HUES48 (cell line): Measurements from ENCODE around the gene PCBP4.
"Not testable (repeated sequence)": the region's sequence is repeated elsewhere in the genome, so short reads cannot be mapped to it uniquely, and the experiment has no call there.

Source experiments
- H3K27ac ChIP-seq: one replicate; pipeline ENCODE4 v1.7.0; 2013; ENCODE audit warnings: low read depth, low read length, inconsistent platforms
- H3K27me3 ChIP-seq: 2 replicates; pipeline ENCODE4 v1.6.1; 2013; ENCODE audit warnings: mild to moderate bottlenecking, low read length; ENCODE audit not compliant: control insufficient read depth, insufficient read depth
- H3K36me3 ChIP-seq: 2 replicates; pipeline ENCODE4 v1.6.1; 2013; ENCODE audit warnings: low read length; ENCODE audit not compliant: control insufficient read depth, insufficient read depth
- H3K4me1 ChIP-seq: 2 replicates; pipeline ENCODE4 v1.6.1; 2013; ENCODE audit warnings: mild to moderate bottlenecking, low read length; ENCODE audit not compliant: control insufficient read depth, insufficient read depth
- H3K4me3 ChIP-seq: 2 replicates; pipeline ENCODE4 v1.5.1; 2013; ENCODE audit warnings: mild to moderate bottlenecking, low read depth, low read length
- H3K9ac ChIP-seq: 2 replicates; pipeline ENCODE4 v1.6.1; 2013; ENCODE audit warnings: mild to moderate bottlenecking, low read depth, low read length, moderate library complexity
- H3K9me3 ChIP-seq: 2 replicates; pipeline ENCODE4 v1.6.1; 2013; ENCODE audit warnings: low read length; ENCODE audit not compliant: control insufficient read depth, insufficient read depth

Gene PCBP4

DNA sequence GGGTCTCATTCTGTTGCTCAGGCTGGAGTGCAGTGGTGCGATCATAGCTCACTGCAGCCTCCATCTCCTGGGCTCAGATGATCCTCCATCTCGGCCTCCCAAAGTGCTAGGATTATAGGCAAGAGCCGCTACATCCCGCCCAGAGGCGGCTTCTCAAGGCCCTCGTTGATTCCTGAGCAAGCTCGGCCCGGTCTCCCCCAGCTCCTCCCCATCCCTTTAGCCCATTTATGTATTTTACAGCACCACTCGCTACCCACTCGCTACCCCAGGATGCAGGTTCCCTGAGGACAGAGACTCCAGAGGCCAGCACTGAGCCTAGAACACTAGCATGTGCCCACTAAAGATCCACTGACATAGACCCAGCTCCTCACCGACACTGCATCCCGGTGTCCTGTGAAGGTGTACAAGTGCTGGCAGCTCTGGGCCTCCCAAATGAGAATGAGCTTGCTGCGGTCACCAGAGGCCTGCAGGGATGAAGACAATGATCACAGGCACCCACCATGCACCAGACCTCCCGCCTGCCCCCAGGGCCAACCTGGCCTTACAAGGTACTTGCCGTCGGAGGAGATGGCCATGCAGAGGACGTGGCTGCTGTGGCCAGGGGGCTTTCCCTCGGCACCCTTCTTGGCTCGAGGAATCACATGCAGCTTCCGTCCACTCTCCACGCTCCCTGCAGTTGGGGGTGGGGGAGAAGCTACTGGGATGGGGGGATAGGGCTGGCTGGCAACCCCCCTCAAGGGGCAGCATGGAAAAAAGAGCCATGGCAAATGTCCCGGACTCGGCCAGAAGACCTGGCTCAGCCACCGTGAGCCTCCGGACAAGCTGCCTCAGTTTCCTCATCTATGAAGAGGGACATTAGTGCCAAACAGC is 31.1 kb downstream of the PCBP4 start:
- H3K9me3 ChIP-seq, result no peaks in the 10 kb centered on the region
- no peak overlapping the region for H3K4me3 ChIP-seq
- peaks cover 75% of the 10 kb centered on the region for H3K36me3 ChIP-seq
- no peaks in the 10 kb centered on the region for H3K4me1 ChIP-seq
- H3K27ac ChIP-seq, result no peak overlapping the region
- H3K9ac ChIP-seq, result no peak overlapping the region
- no peaks in the 10 kb centered on the region for H3K27me3 ChIP-seq

DNA sequence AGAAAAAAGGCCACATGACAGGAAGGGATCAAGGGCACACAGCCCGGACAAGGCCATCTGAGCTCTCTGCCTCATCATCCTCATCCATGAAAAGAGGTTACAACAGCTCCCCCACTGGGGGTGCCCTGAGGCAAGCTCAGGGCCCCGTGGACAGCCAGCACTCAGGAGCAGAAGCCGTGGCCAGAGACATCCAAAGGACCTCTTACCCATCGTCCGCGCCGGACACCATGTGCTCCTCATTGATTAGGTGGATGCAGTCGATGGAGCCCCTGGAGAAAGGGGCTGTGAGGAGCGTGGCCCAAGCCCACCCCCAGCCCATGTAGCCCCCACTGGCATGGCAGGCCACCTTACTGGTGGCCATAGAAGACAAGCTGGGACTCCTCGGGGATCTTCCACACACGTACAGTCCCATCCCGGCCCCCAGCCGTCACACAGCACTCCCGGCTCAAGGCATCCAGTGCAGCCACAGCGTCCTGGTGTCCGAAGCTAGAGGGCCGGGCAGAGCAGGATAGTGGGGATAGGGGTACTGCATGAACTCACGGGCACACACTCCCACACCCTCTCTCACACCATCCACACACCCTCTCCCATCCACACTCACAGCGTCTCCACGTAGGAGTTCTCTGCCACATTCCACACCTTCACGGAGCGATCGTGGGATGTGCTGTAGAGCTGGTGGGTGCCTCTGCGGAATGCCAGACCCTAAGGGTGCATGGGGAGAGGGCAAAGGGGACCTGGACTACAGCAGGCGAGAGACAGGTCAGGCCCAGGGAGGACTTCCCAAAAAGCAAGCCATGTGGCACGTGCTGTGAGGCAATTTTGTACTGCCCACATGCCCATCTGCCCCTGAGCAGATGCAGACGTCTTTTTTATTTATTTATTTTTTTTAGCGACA is 32.0 kb downstream of the PCBP4 start:
- Histone ChIP-seq H3K9ac (no peak overlapping the region), H3K4me3 (no peak overlapping the region), H3K27me3 (no peaks in the 10 kb centered on the region), H3K9me3 (no peaks in the 10 kb centered on the region), H3K36me3 (peaks cover 78% of the 10 kb centered on the region), H3K27ac (no peak overlapping the region), H3K4me1 (no peaks in the 10 kb centered on the region)

DNA sequence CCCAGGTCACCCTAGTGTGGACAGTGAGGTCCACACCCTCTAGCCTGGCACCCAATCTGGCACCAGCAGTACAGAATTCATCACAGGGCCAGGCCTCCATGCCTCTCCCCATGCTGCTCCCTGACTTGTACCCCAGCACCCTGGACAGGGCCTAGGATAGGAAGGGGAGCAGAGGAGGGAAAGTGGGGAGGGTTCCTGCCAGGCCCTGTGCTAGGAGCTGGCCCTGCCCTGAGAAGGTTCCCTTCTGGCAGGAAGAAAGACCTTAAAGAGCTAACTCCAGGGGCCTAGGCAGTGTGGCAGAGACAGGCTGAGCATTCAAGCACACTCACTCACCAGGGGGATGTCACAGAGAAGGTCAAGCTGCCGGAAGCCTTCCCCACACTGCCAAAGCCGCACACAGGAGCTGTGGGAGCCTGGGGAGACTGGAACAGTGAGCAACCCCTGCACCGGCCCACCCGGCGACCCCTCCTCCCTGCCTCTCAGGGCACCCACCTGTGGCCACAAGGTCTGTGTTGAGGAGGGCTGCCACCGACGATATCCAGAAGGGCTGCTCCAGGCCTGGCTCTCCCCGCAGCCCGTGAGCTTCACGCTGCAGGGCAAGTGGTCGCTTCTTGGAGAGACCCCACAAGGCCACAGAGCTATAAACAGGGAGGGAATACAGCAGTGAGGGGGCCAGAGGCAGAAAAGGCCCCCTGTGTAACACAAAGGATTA is 33.0 kb downstream of the PCBP4 start:
- Histone ChIP-seq H3K27ac (no peak overlapping the region), H3K9ac (no peak overlapping the region), H3K36me3 (peaks cover 72% of the 10 kb centered on the region), H3K4me1 (no peaks in the 10 kb centered on the region), H3K4me3 (no peak overlapping the region), H3K27me3 (no peaks in the 10 kb centered on the region), H3K9me3 (no peaks in the 10 kb centered on the region)

DNA sequence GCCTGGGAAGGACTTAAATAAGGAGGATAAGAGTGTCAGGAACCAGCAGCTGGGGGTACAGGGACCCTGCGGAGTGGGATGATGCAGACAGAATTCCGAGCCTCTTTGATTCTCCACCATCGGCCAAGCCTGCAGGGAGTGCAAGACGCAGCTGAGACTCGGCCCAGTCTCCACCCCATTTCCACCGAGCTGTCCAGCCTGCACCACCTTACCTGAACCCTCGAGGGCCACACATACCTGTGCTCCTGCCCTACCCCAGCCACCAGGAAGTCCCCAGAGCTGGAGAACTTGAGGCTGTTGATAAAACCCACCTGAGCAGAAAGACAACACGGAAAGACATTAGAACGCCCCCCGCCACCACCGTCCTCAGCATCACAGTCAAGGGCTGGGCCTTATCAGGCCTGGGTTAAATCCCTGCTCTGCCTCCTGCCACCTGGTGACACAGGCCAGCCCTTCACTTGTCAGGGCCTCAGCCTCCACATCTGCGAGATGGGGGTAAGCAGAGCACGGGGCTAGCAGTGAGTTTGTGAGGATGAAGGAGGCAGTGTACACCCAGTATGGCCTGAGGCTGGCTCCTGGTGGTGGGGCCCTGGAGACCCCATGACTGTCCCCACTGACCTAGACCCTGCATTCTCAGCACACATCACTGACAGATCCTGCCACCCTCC is 33.6 kb downstream of the PCBP4 start:
- peaks cover 66% of the 10 kb centered on the region for H3K36me3 ChIP-seq
- no peak overlapping the region for H3K27ac ChIP-seq
- no peaks in the 10 kb centered on the region for H3K27me3 ChIP-seq
- no peak overlapping the region for H3K9ac ChIP-seq
- no peaks in the 10 kb centered on the region for H3K4me1 ChIP-seq
- H3K9me3 ChIP-seq, result no peaks in the 10 kb centered on the region
- H3K4me3 ChIP-seq, result no peak overlapping the region

DNA sequence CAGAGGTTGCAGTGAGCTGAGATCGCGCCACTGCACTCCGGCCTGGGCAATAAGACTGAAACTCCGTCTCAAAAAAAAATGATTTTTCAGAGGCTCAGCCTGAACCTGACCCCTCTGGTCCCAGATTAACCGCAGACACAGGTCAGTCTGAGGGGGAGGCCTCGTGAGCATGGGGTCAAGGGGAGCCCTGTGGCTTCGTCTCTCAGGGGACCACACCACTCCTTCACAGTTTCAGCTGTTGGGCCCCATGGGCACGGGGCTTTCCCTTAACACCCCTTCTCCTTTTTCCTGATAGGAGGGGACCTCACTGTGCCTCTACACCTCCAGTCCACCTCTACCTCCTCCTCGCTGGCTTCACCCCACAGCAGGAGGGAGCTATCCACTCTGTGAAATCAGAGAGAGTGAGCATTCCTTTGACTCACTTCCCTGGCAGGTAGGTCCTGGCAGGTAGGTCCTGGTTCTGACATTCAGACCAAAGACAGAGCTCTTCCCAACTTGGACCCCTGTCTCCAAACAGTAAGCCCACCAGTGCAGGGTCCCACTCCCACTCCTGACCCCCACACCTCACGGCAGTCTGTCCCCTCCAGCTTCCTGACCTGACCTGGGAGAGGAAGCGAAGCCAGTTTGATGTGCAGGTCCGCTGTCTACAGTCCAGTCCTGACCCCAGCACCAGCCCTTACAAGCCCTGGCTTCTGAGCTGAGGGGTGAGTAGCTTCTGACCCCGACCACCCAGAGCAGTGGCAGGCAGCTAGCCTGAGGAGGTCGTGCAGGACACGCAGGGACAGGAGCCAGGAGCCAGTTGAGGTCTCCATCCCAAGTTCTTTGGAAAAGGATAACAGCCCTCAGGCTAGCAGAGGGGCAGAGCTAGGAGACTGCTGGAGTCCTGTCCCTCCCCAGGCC is 34.5 kb downstream of the PCBP4 start:
- H3K36me3 ChIP-seq, result peaks cover 57% of the 10 kb centered on the region
- no peaks in the 10 kb centered on the region for H3K9me3 ChIP-seq
- no peaks in the 10 kb centered on the region for H3K27me3 ChIP-seq
- H3K27ac ChIP-seq, result no peak overlapping the region
- H3K4me1 ChIP-seq, result no peaks in the 10 kb centered on the region
- H3K9ac ChIP-seq, result no peak overlapping the region
- no peak overlapping the region for H3K4me3 ChIP-seq

DNA sequence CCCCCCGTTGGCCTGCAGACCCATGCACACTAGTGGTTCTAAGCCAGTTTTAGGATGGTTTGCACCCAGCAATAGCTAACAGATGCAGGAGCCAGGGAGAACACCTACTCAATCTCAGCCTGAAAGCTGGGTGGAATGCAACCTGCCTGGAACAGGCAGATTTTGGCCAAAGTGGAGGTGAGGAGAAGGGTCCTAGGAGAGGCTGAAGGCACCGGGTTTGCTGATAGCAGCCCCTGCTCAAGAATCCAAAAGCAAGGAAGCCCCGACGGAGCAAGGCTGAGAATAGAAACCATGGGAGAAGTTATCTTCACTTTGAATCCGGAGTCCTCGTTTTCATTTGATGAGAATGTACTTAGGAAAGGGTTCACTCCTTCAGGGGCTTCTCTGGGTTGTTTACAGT is 35.5 kb downstream of the PCBP4 start:
- H3K27me3 ChIP-seq, result no peaks in the 10 kb centered on the region
- no peak overlapping the region for H3K4me3 ChIP-seq
- H3K4me1 ChIP-seq, result no peaks in the 10 kb centered on the region
- peaks cover 47% of the 10 kb centered on the region for H3K36me3 ChIP-seq
- H3K9me3 ChIP-seq, result no peaks in the 10 kb centered on the region
- no peak overlapping the region for H3K27ac ChIP-seq
- no peak overlapping the region for H3K9ac ChIP-seq

DNA sequence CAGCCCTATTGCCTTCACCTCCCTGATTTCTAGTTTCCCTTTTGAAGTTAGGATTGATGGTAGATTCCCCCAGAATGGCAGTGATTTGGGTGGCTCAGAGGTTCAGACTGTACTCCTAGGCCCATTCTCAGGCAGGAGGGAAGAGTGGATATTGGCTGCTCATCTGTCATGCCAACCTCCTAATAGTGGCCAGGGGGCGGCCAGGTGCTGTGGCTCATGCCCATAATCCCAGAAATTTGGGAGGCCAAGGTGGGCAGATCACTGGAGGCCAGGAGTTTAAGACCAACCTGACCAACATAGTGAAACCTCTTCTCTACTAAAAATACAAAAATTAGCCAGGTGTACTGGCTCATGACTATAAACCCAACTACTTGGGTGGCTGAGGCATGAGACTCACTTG is 36.8 kb downstream of the PCBP4 start:
- H3K9me3 ChIP-seq, result no peaks in the 10 kb centered on the region
- H3K9ac ChIP-seq, result no peak overlapping the region
- no peak overlapping the region for H3K4me3 ChIP-seq
- H3K27me3 ChIP-seq, result no peaks in the 10 kb centered on the region
- H3K27ac ChIP-seq, result no peak overlapping the region
- peaks cover 34% of the 10 kb centered on the region for H3K36me3 ChIP-seq
- H3K4me1 ChIP-seq, result no peaks in the 10 kb centered on the region

DNA sequence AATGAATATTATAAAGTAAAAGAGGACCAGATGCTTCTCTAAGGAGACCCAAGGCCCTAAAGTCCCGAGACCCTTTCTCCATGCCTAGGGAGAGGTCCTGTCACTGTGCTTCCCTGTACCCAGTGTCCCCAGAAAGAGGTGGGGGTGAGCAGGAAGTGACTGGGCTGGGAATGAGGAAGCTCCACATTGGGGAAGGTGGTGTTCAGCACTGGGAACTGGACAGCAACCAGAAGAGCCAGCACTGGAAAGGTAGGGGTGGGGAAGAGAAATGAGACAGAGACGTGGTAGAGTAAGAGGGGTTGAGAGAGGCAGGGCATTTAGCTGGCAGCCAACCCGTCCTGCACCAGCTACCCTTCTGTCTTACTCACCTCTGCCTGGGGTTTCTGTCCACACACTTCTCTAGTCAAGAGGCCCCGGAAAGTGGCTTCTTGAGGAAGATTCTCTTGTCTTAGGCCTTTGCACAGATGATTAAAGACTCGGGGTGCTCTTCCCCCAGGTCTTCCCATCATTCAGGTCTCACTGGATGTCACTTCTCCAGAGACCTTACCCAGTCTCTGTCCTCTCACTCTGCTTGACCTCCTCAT is 37.7 kb downstream of the PCBP4 start:
- Histone ChIP-seq H3K4me1 (no peaks in the 10 kb centered on the region), H3K36me3 (peaks cover 25% of the 10 kb centered on the region), H3K27ac (no peak overlapping the region), H3K9me3 (no peaks in the 10 kb centered on the region), H3K9ac (no peak overlapping the region), H3K4me3 (no peak overlapping the region), H3K27me3 (no peaks in the 10 kb centered on the region)

DNA sequence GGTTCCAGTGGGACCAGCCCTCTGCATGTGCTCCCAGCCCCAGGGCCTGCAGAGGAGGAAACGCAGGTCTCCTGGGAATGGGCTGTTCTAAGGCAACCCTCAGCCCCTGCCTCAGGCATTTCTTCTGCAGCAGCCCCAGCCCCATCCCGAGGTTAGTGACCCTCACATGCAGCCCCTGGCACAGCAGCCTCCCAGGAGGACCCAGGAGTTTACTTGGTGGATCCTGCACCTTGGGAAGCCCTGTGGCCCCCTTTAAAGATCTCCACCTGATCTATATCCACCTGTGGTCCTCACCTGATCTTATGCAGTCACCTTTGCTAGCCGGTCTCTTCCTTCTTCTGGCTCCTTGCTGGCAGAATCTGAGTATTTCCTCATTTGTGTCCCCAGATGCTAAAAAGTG is 38.3 kb downstream of the PCBP4 start:
- H3K9ac ChIP-seq, result not testable (repeated sequence)

More for the DNA sequence above, 38.3 kb downstream of the PCBP4 start:
- H3K9me3 ChIP-seq, H3K4me3 ChIP-seq, H3K4me1 ChIP-seq, H3K27ac ChIP-seq, H3K27me3 ChIP-seq: not testable (repeated sequence)
- H3K36me3 ChIP-seq, result peaks cover 19% of the 10 kb centered on the region
